NT2/D1 (cell line): ENCODE results near the gene AFG3L2.

Experiments
- DNase-seq: peaks from one replicate; pipeline ENCODE4 v3.0.0-alpha.2; 2011; ENCODE audit warnings: low read depth, low spot score
- H3K27me3 ChIP-seq: 2 replicates; pipeline ENCODE4 v1.6.0; 2011; ENCODE audit warnings: mild to moderate bottlenecking; ENCODE audit not compliant: insufficient read length, insufficient read depth
- H3K36me3 ChIP-seq: 2 replicates; pipeline ENCODE4 v1.6.1; 2011; ENCODE audit warnings: mild to moderate bottlenecking, low read length, mixed read lengths; ENCODE audit not compliant: insufficient read depth, insufficient read length
- H3K4me1 ChIP-seq: 2 replicates; pipeline ENCODE4 v1.5.1; 2011; ENCODE audit not compliant: insufficient read depth, insufficient read length
- H3K4me3 ChIP-seq: 2 replicates; pipeline ENCODE4 v1.5.1; 2011; ENCODE audit warnings: low read depth; ENCODE audit not compliant: insufficient read length
- H3K9ac ChIP-seq: 2 replicates; pipeline ENCODE4 v1.6.0; 2011; ENCODE audit warnings: low read depth; ENCODE audit not compliant: insufficient read length
- H3K9me3 ChIP-seq: 2 replicates; pipeline ENCODE4 v1.5.1; 2011; ENCODE audit warnings: mild to moderate bottlenecking, low read length; ENCODE audit not compliant: insufficient read depth
- SUZ12 ChIP-seq: IDR thresholded peaks from 2 replicates; pipeline ENCODE4 v1.6.1; 2011; ENCODE audit not compliant: insufficient read length, insufficient read depth; ENCODE audit errors: extremely low read depth
- YY1 ChIP-seq: IDR thresholded peaks from 2 replicates; pipeline ENCODE4 v1.6.1; 2011; ENCODE audit not compliant: insufficient read length, insufficient read depth
- ZNF274 ChIP-seq: IDR thresholded peaks from 2 replicates; pipeline ENCODE4 v1.6.1; 2011; ENCODE audit warnings: mild to moderate bottlenecking, low read depth, low read length

AFG3L2 gene

GRCh38 chr18:12327510-12328178 is 49.4 kb downstream of the AFG3L2 start:
- peaks cover 69% of the 10 kb centered on the region for H3K36me3 ChIP-seq
- no peaks in the 10 kb centered on the region for H3K9me3 ChIP-seq
- no peak for DNase-seq
- no peaks in the 10 kb centered on the region for H3K4me1 ChIP-seq
- H3K4me3 ChIP-seq = no peak overlapping the region
- H3K27me3 ChIP-seq = no peaks in the 10 kb centered on the region
- TF ChIP-seq ZNF274 (no peak), SUZ12 (no peak), YY1 (no peak)
- no peak overlapping the region for H3K9ac ChIP-seq

- TF ChIP-seq ZNF274 = no peak
- TF ChIP-seq SUZ12 = no peak
- Histone ChIP-seq H3K4me1 (no peaks in the 10 kb centered on the region), H3K36me3 (peaks cover 74% of the 10 kb centered on the region), H3K4me3 (no peak overlapping the region), H3K9ac (no peak overlapping the region), H3K9me3 (no peaks in the 10 kb centered on the region), H3K27me3 (no peaks in the 10 kb centered on the region)
- no peak for DNase-seq
These were observed 50.1 kb downstream of the AFG3L2 start for GRCh38 chr18:12326711-12327460.

GRCh38 chr18:12325726-12326245 is 51.2 kb downstream of the AFG3L2 start:
- Histone ChIP-seq H3K9ac (no peak overlapping the region), H3K4me1 (no peaks in the 10 kb centered on the region), H3K36me3 (peaks cover 78% of the 10 kb centered on the region), H3K9me3 (no peaks in the 10 kb centered on the region), H3K27me3 (no peaks in the 10 kb centered on the region), H3K4me3 (no peak overlapping the region)
- TF ChIP-seq YY1 = no peak
- no peak for TF ChIP-seq ZNF274
- no peak for TF ChIP-seq SUZ12
- no peak for DNase-seq

GRCh38 chr18:12324991-12325725 is 51.9 kb downstream of the AFG3L2 start:
- TF ChIP-seq YY1 (no peak), ZNF274 (no peak), SUZ12 (no peak)

GRCh38 chr18:12321333-12321732 is 55.7 kb downstream of the AFG3L2 start:
- DNase-seq = no peak
- Histone ChIP-seq H3K4me1 (no peaks in the 10 kb centered on the region), H3K36me3 (peaks cover 77% of the 10 kb centered on the region), H3K27me3 (no peaks in the 10 kb centered on the region), H3K4me3 (no peak overlapping the region), H3K9ac (no peak overlapping the region), H3K9me3 (no peaks in the 10 kb centered on the region)
- no peak for TF ChIP-seq YY1
- TF ChIP-seq SUZ12 = no peak
- TF ChIP-seq ZNF274 = no peak

More at GRCh38 chr18:12324991-12325725, 51.9 kb downstream of the AFG3L2 start:
- no peak for DNase-seq
- Histone ChIP-seq H3K4me1 (no peaks in the 10 kb centered on the region), H3K9me3 (no peaks in the 10 kb centered on the region), H3K27me3 (no peaks in the 10 kb centered on the region), H3K4me3 (no peak overlapping the region), H3K36me3 (peaks cover 82% of the 10 kb centered on the region), H3K9ac (no peak overlapping the region)

- H3K27me3 ChIP-seq = no peaks in the 10 kb centered on the region
- peaks cover 81% of the 10 kb centered on the region for H3K36me3 ChIP-seq
- no peaks in the 10 kb centered on the region for H3K9me3 ChIP-seq
- no peak for DNase-seq
- no peak overlapping the region for H3K4me3 ChIP-seq
- no peaks in the 10 kb centered on the region for H3K4me1 ChIP-seq
- no peak for TF ChIP-seq ZNF274
- TF ChIP-seq SUZ12 = no peak
- no peak for TF ChIP-seq YY1
- no peak overlapping the region for H3K9ac ChIP-seq
These were observed 58.2 kb downstream of the AFG3L2 start for GRCh38 chr18:12318857-12319256.

- no peak for DNase-seq
- TF ChIP-seq SUZ12 = no peak
- TF ChIP-seq YY1 = no peak
- TF ChIP-seq ZNF274 = no peak
- Histone ChIP-seq H3K9me3 (no peaks in the 10 kb centered on the region), H3K36me3 (peaks cover 83% of the 10 kb centered on the region), H3K4me1 (no peaks in the 10 kb centered on the region), H3K27me3 (no peaks in the 10 kb centered on the region), H3K4me3 (no peak overlapping the region), H3K9ac (no peak overlapping the region)
These were observed 58.7 kb downstream of the AFG3L2 start for GRCh38 chr18:12318334-12318697.
